K562 (cell line): ENCODE results near the gene KIF6. TPM values are rescaled to one million over a fixed set of nuclear protein-coding genes. Genes with fewer than 3 reads are reported as not detected.

Source experiments
- ATAC-seq: fragments of 200-7000 bp; cut with Tn5 transposase; 3 replicates; pipeline ENCODE4 v1.9.1; 2020; ENCODE audit warnings: moderate library complexity
- BruUV-seq: library from RNA; stranded (reverse); fragments of 400-500 nt; replicated peaks from 2 replicates; lab custom pipeline; 2021; lab: Mats Ljungman, UMichigan
- CTCF ChIA-PET: fragments of 300-600 bp; formaldehyde crosslinking; extraction: SDS; loops from one replicate; lab custom pipeline; 2021; ENCODE audit warnings: low intra/inter-chr PET ratio; lab: Yijun Ruan, JAX
- POLR2A ChIA-PET: fragments of 300-600, 350-650 bp; sonication (Branson Sonifier 250); formaldehyde crosslinking; extraction: SDS; loops from one replicate; lab custom pipeline; 2021; ENCODE audit warnings: antibody characterized with exemption, inconsistent platforms; lab: Yijun Ruan, JAX
- DNase-seq, 4 experiments: peaks; one replicate each; pipeline versions ENCODE4 v3.0.0 to v3.0.0-alpha.2; 2011 to 2018; ENCODE audit warnings: low spot score in 3 of 4, mixed read lengths in 3 of 4; ENCODE audit errors: extremely low read depth in 1 of 4
- FAIRE-seq: peaks from 2 replicates; lab custom pipeline; 2011; peaks lifted over from hg19 to GRCh38; lab: Jason Lieb, UNC
- H2AFZ ChIP-seq: 2 replicates; pipeline ENCODE4 v1.6.0; 2011; ENCODE audit warnings: low read depth, low read length, control low read depth, inconsistent platforms
- H3K27ac ChIP-seq: fragments of 200-600 bp; 3 replicates; pipeline ENCODE4 v1.8.0; 2011; ENCODE audit warnings: low read depth, mild to moderate bottlenecking, control low read depth, inconsistent platforms, low read length, moderate library complexity, mixed read lengths; ENCODE audit errors: extremely low read depth
- H3K27me3 ChIP-seq, 2 experiments: fragments of 300-600 bp in 1 of 2; 2 replicates in 1 of 2; 3 replicates in 1 of 2; pipeline versions ENCODE4 v1.6.0 to v1.8.0; 2011; ENCODE audit warnings: inconsistent platforms in 2 of 2, low read length in 2 of 2, mild to moderate bottlenecking in 1 of 2, mixed read lengths in 1 of 2, moderate library complexity in 1 of 2; ENCODE audit not compliant: control insufficient read depth in 2 of 2, insufficient read depth in 2 of 2
- H3K36me3 ChIP-seq: fragments of 300-600 bp; 3 replicates; pipeline ENCODE4 v1.8.0; 2011; ENCODE audit warnings: mild to moderate bottlenecking, low read length, inconsistent platforms; ENCODE audit not compliant: control insufficient read depth, insufficient read depth
- H3K4me1 ChIP-seq, 2 experiments: fragments of 200-600 bp in 1 of 2; replicated peaks in 1 of 2; 2 replicates in 1 of 2; 3 replicates in 1 of 2; pipeline versions ENCODE4 v1.5.1 to v1.8.0; 2011; ENCODE audit warnings: inconsistent platforms in 2 of 2, low read length in 2 of 2, mild to moderate bottlenecking in 1 of 2, mixed read lengths in 1 of 2, moderate library complexity in 1 of 2; ENCODE audit not compliant: control insufficient read depth in 2 of 2, insufficient read depth in 2 of 2
- H3K4me2 ChIP-seq: 2 replicates; pipeline ENCODE4 v1.6.1; 2011; ENCODE audit warnings: low read length, control low read depth, inconsistent platforms, mixed read lengths; ENCODE audit not compliant: insufficient read depth
- H3K4me3 ChIP-seq: fragments of 200-600 bp; sonication (generic), shearing (Covaris generic); 2 replicates; pipeline ENCODE4 v1.5.1; 2016; ENCODE audit warnings: control low read depth, inconsistent platforms
- H3K79me2 ChIP-seq: fragments of 200-600 bp; 3 replicates; pipeline ENCODE4 v1.8.0; 2011; ENCODE audit warnings: low read length, inconsistent platforms; ENCODE audit not compliant: control insufficient read depth, insufficient read depth
- H3K9ac ChIP-seq, 2 experiments: 2 replicates each; pipeline versions ENCODE4 v1.6.0 to v1.6.1; 2011; ENCODE audit warnings: low read depth in 2 of 2, low read length in 2 of 2, control low read depth in 1 of 2, inconsistent platforms in 1 of 2, mild to moderate bottlenecking in 1 of 2, mixed read lengths in 1 of 2; ENCODE audit not compliant: insufficient read depth in 1 of 2
- H3K9me1 ChIP-seq: one replicate; pipeline ENCODE4 v1.6.0; 2011; ENCODE audit warnings: inconsistent platforms, mild to moderate bottlenecking, low read length, moderate library complexity; ENCODE audit not compliant: control insufficient read depth, insufficient read depth
- H3K9me3 ChIP-seq: replicated peaks from 2 replicates; pipeline ENCODE4 v1.5.1; 2011; ENCODE audit warnings: low read depth, low read length, inconsistent platforms; ENCODE audit not compliant: control insufficient read depth, insufficient read depth
- H4K20me1 ChIP-seq: replicated peaks from 2 replicates; pipeline ENCODE4 v1.6.1; 2011; ENCODE audit warnings: low read length, inconsistent platforms, mixed read lengths; ENCODE audit not compliant: control insufficient read depth, insufficient read depth
- BHLHE40 ChIP-seq: IDR thresholded peaks from 2 replicates; pipeline ENCODE4 v1.6.1; 2011; ENCODE audit warnings: low read length, improper control_type of control experiment
- ELF1 ChIP-seq: fragments of 200-800 bp; sonication (Bioruptor generic); IDR thresholded peaks from 2 replicates; pipeline ENCODE4 v1.6.1; 2016; ENCODE audit warnings: missing genetic modification characterization, missing compliant biosample characterization
- ZNF282 ChIP-seq: sonication (generic); formaldehyde crosslinking; IDR thresholded peaks from 2 replicates; pipeline ENCODE4 v1.8.1; 2023; ENCODE audit warnings: missing genetic modification reagents
- WGBS: fragments of 100-300 bp; shearing (Covaris generic); methylation state at CpG from one replicate; pipeline ENCODE4 v1.1.6; 2016; ENCODE audit warnings: low coverage, mixed read lengths; ENCODE audit not compliant: insufficient coverage; ENCODE audit errors: missing lambda C conversion rate; 5-methylcytosine and 5-hydroxymethylcytosine counted together
- in situ Hi-C: fragments of 300-500 bp; cut with MboI; formaldehyde crosslinking; loops from 4 replicates; pipeline ENCODE4 v1.15.0; 2018; ENCODE audit warnings: inconsistent platforms, mixed read lengths
- intact Hi-C: fragments of 100-400 bp; cut with micrococcal nuclease; formaldehyde crosslinking; loops from 2 replicates; pipeline ENCODE4 v1.14.2; 2022
- polyA plus RNA-seq, 8 experiments: library from polyadenylated mRNA; depleted of rRNA in 4 of 8; stranded (reverse) in 5 of 8; unstranded in 3 of 8; fragments of >200 nt; fragmentation: Nextera tagmentation in 2 of 8; fragmentation: Illumina TruSeq in 1 of 8; extraction: Ambion mirVana in 2 of 8; extraction: Trizol in 1 of 8; gene quantifications; 2 replicates each; pipeline versions ENCODE4 v1.2.1 to v1.2.3, GENCODE V29; 2011 to 2014; ENCODE audit warnings: inconsistent platforms in 1 of 8, missing spikeins in 1 of 8
- total RNA-seq, 7 experiments: library from RNA; depleted of rRNA in 6 of 7; stranded (reverse); fragments of >200 nt in 6 of 7; fragmentation: Illumina TruSeq in 2 of 7; extraction: Trizol in 2 of 7; gene quantifications; 2 replicates each; pipeline versions ENCODE4 v1.2.1 to v1.2.3, GENCODE V29; 2011 to 2021; ENCODE audit warnings: low replicate concordance in 1 of 7
- TF ChIP-seq, protein P1 (sequence below): fragments of 450-650 bp; IDR thresholded peaks from 2 replicates; pipeline ENCODE4 v1.6.1; 2018; ENCODE audit not compliant: partially characterized antibody
- TF ChIP-seq, protein P2 (sequence below), 2 experiments: fragments of 450-650 bp; IDR thresholded peaks; 2 replicates each; pipeline ENCODE4 v1.6.1; 2016; ENCODE audit warnings: mild to moderate bottlenecking in 2 of 2, borderline replicate concordance in 1 of 2, low read depth in 1 of 2, moderate library complexity in 1 of 2

Gene KIF6
- total and polyA plus RNA-seq, 9 of the 15 experiments (the other 6 are each of a cell fraction or from before 2014, with no cell fraction given) = not detected

DNA sequence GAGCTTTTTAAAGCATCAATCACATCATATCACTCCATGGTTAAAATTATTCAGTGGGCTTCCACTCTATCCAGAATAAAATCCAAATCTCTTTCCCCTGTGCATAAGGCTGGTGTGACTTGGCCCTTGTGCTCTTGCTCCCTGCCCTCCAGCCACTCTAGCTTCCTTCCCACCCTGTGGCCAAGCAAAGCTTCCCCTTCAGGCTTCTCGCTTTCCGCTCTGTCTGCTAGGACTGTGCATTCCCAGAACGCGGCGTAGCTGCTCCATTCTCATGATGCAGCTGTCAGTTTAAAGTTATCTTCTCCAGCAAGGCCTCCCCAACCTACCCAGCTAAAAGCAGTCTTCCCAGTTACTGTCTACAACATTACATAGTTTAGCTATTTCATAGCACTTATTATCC lies 383.3 kb downstream of the KIF6 start:
- POLR2A ChIA-PET = interaction anchor here (1.1 to 1.2 kb wide), 2 partner anchors 21 to 212 kb away, joined by 3 read pairs; no protein-coding TSS in a partner anchor
- FAIRE-seq = no peak

More for the DNA sequence above, 383.3 kb downstream of the KIF6 start:
- no peaks in the 10 kb centered on the region for H3K9me1 ChIP-seq
- H2AFZ ChIP-seq = no peak overlapping the region
- H3K9me3 ChIP-seq = no peaks in the 10 kb centered on the region
- CTCF ChIA-PET = no interaction called here
- ATAC-seq (no peak), DNase-seq (no peak)
- H3K4me2 ChIP-seq = no peak overlapping the region
- H3K4me3 ChIP-seq = no peak overlapping the region
- no peak overlapping the region for H3K9ac ChIP-seq
- intact Hi-C loops = no loop called here
- no peak overlapping the region for H3K27ac ChIP-seq
- 0 out of 2 replicates have a peak, but pooled peaks cover 5% of the 10 kb centered on the region for H4K20me1 ChIP-seq
- H3K79me2 ChIP-seq = no peaks in the 10 kb centered on the region
- H3K27me3 ChIP-seq = peaks cover 5 to 19% of the 10 kb centered on the region in 2 experiments; a peak in 4 of 5 replicates
- BruUV-seq = no TSS peak
- TF ChIP-seq ELF1 (tag) (no peak), BHLHE40 (no peak), ZNF282 (CRISPR knock-in tag) (no peak)
- TF ChIP-seq, protein P1, sequence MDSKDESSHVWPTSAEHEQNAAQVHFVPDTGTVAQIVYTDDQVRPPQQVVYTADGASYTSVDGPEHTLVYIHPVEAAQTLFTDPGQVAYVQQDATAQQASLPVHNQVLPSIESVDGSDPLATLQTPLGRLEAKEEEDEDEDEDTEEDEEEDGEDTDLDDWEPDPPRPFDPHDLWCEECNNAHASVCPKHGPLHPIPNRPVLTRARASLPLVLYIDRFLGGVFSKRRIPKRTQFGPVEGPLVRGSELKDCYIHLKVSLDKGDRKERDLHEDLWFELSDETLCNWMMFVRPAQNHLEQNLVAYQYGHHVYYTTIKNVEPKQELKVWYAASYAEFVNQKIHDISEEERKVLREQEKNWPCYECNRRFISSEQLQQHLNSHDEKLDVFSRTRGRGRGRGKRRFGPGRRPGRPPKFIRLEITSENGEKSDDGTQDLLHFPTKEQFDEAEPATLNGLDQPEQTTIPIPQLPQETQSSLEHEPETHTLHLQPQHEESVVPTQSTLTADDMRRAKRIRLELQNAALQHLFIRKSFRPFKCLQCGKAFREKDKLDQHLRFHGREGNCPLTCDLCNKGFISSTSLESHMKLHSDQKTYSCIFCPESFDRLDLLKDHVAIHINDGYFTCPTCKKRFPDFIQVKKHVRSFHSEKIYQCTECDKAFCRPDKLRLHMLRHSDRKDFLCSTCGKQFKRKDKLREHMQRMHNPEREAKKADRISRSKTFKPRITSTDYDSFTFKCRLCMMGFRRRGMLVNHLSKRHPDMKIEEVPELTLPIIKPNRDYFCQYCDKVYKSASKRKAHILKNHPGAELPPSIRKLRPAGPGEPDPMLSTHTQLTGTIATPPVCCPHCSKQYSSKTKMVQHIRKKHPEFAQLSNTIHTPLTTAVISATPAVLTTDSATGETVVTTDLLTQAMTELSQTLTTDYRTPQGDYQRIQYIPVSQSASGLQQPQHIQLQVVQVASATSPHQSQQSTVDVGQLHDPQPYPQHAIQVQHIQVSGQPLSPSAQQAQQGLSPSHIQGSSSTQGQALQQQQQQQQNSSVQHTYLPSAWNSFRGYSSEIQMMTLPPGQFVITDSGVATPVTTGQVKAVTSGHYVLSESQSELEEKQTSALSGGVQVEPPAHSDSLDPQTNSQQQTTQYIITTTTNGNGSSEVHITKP = no peak
- TF ChIP-seq, protein P2, sequence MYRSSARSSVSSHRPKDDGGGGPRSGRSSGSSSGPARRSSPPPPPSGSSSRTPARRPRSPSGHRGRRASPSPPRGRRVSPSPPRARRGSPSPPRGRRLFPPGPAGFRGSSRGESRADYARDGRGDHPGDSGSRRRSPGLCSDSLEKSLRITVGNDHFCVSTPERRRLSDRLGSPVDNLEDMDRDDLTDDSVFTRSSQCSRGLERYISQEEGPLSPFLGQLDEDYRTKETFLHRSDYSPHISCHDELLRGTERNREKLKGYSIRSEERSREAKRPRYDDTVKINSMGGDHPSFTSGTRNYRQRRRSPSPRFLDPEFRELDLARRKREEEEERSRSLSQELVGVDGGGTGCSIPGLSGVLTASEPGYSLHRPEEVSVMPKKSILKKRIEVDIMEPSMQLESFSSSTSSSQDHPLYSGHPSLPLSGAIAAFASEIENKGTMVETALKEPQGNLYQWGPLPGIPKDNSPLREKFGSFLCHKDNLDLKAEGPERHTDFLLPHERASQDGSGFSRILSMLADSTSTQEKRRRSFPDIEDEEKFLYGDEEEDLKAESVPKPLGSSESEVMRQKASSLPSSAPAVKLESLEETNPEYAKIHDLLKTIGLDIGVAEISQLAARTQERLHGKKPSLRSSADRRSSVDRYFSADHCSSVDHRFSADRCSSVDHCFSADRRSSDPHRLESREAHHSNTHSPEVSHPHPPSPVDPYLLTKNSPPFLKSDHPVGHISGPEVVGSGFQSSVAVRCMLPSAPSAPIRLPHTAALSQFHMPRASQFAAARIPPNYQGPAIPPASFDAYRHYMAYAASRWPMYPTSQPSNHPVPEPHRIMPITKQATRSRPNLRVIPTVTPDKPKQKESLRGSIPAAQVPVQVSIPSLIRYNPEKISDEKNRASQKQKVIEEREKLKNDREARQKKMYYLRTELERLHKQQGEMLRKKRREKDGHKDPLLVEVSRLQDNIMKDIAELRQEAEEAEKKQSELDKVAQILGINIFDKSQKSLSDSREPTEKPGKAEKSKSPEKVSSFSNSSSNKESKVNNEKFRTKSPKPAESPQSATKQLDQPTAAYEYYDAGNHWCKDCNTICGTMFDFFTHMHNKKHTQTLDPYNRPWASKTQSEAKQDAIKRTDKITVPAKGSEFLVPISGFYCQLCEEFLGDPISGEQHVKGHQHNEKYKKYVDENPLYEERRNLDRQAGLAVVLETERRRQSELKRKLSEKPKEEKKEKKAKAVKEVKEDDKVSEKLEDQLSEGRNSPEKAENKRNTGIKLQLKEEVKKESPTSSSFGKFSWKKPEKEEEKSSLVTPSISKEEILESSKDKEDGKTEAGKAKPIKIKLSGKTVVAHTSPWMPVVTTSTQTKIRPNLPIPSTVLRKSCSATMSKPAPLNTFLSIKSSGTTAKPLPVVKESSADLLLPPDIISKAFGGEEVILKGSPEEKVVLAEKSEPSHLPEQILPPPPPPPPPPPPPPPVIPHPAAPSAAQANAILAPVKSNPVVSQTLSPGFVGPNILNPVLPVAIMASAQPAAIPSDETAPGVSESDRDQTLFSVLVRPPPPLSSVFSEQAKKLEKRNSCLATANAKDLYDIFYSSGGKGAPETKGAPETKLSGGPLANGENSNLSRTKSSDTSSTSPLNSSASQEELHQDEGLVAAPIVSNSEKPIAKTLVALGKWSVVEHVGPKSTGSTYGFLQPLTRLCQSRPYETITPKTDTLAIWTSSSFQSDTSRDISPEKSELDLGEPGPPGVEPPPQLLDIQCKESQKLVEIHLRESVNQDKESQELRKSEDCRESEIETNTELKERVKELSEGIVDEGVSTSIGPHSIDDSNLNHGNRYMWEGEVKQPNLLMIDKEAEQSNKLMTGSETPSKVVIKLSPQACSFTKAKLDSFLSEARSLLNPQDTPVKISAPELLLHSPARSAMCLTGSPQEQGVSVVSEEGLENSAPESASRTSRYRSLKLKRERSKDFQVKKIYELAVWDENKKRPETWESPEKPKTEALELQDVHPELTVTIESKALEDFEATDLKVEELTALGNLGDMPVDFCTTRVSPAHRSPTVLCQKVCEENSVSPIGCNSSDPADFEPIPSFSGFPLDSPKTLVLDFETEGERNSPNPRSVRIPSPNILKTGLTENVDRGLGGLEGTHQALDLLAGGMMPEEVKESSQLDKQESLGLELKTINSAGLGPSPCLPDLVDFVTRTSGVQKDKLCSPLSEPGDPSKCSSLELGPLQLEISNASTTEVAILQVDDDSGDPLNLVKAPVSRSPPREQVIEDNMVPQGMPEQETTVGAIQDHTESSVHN (IDR thresholded peaks at IDR 0.05; ENCODE audit: borderline replicate concordance in 1 of 2, low read depth in 1 of 2) = no peak
- TF ChIP-seq, all 486 proteins: peak for 0
- in situ Hi-C loops = no loop called here
- Histone ChIP-seq H3K4me1 (no peaks in the 10 kb centered on the region), H3K36me3 (no peaks in the 10 kb centered on the region)
- WGBS = 0% methylated on average over 5 of the region's 5 CpGs
